Measurements from ENCODE around the gene PLXNA4. TPM values are rescaled to one million over a fixed set of nuclear protein-coding genes. Genes with fewer than 3 reads are reported as not detected.
A peak's percentile ranks its signal among the peaks of the same experiment; 100 is the strongest.

PLXNA4 gene
- total RNA-seq, 1 experiment from 2014 or later = 0.81 TPM

GRCh38 chr7:132206594-132206993, 369.7 kb downstream of the PLXNA4 start:
- peaks cover 4% of the 10 kb centered on the region; the same call in 1 of the 2 replicates for H3K27me3 Mint-ChIP-seq (ENCODE audit: low read depth)
- peak; percentile 39 for ATAC-seq
- TF ChIP-seq ZNF532 (CRISPR knock-in tag; IDR thresholded peaks at IDR 0.05; ENCODE audit: borderline replicate concordance) = no peak
- TF ChIP-seq E2F5 (CRISPR knock-in tag; IDR thresholded peaks at IDR 0.05) = no peak
- no peak for TF ChIP-seq TCF7 (CRISPR knock-in tag; IDR thresholded peaks at IDR 0.05; ENCODE audit: low read depth)
- TF ChIP-seq SOX15 (CRISPR knock-in tag; IDR thresholded peaks at IDR 0.05) = no peak
- H3K9me3 Mint-ChIP-seq = no peaks in the 10 kb centered on the region
- no peak overlapping the region for H3K4me3 Mint-ChIP-seq
- peaks cover 32% of the 10 kb centered on the region for H3K4me1 Mint-ChIP-seq
- H3K27ac Mint-ChIP-seq = no peak overlapping the region
- ChIA-PET CTCF (interaction anchor here (0.6 to 1.0 kb wide), 2 partner anchors 18 to 648 kb away, joined by 3 to 4 read pairs; no protein-coding TSS in a partner anchor), POLR2A (no interaction called here)
- DNase-seq (ENCODE audit: low spot score) = no peak
- H3K36me3 Mint-ChIP-seq = no peaks in the 10 kb centered on the region

DNA sequence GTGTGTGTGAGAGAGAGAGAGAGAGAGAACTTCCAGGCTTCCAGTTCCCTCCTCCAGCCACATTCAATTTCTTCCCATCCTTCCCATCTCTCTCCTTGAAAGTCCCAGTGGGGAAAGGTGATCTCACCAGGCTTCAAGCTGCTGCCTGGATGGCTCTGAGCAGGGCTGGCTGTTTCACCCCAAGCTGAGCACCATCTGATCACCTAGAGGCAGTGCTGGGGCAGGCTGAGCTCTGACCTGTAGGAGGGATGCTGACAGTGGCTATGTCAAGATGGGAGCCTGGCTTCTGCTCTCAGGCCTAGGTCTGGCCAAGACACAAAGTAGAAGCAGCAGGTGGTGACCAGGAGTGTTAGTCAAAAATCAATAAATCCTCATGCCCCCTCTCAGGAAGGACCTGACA, 370.8 kb downstream of the PLXNA4 start:
- DNase-seq (ENCODE audit: low spot score) (no peak), ATAC-seq (no peak)
- ChIA-PET POLR2A (no interaction called here), CTCF (no interaction called here)
- Mint-ChIP-seq H3K27me3 (ENCODE audit: low read depth) (peaks cover 4% of the 10 kb centered on the region; the same call in 1 of the 2 replicates), H3K4me1 (peaks cover 32% of the 10 kb centered on the region), H3K4me3 (no peak overlapping the region), H3K27ac (no peak overlapping the region), H3K9me3 (no peaks in the 10 kb centered on the region), H3K36me3 (no peaks in the 10 kb centered on the region)
- TF ChIP-seq IRF2 (CRISPR knock-in tag; IDR thresholded peaks at IDR 0.05; ENCODE audit: borderline replicate concordance, low read depth) = no peak
- TF ChIP-seq NR2C2 (CRISPR knock-in tag; IDR thresholded peaks at IDR 0.05) = no peak
- TF ChIP-seq ZNF532 (CRISPR knock-in tag; IDR thresholded peaks at IDR 0.05; ENCODE audit: borderline replicate concordance) = no peak
- TF ChIP-seq JUN (CRISPR knock-in tag; IDR thresholded peaks at IDR 0.05) = no peak
- no peak for TF ChIP-seq FOXK1 (CRISPR knock-in tag; IDR thresholded peaks at IDR 0.05)
- no peak for TF ChIP-seq EMX1 (CRISPR knock-in tag; IDR thresholded peaks at IDR 0.05)
- TF ChIP-seq ZBTB43 (CRISPR knock-in tag; IDR thresholded peaks at IDR 0.05) = no peak
- no peak for TF ChIP-seq ZNF671 (CRISPR knock-in tag; IDR thresholded peaks at IDR 0.05)
- TF ChIP-seq, protein P1, sequence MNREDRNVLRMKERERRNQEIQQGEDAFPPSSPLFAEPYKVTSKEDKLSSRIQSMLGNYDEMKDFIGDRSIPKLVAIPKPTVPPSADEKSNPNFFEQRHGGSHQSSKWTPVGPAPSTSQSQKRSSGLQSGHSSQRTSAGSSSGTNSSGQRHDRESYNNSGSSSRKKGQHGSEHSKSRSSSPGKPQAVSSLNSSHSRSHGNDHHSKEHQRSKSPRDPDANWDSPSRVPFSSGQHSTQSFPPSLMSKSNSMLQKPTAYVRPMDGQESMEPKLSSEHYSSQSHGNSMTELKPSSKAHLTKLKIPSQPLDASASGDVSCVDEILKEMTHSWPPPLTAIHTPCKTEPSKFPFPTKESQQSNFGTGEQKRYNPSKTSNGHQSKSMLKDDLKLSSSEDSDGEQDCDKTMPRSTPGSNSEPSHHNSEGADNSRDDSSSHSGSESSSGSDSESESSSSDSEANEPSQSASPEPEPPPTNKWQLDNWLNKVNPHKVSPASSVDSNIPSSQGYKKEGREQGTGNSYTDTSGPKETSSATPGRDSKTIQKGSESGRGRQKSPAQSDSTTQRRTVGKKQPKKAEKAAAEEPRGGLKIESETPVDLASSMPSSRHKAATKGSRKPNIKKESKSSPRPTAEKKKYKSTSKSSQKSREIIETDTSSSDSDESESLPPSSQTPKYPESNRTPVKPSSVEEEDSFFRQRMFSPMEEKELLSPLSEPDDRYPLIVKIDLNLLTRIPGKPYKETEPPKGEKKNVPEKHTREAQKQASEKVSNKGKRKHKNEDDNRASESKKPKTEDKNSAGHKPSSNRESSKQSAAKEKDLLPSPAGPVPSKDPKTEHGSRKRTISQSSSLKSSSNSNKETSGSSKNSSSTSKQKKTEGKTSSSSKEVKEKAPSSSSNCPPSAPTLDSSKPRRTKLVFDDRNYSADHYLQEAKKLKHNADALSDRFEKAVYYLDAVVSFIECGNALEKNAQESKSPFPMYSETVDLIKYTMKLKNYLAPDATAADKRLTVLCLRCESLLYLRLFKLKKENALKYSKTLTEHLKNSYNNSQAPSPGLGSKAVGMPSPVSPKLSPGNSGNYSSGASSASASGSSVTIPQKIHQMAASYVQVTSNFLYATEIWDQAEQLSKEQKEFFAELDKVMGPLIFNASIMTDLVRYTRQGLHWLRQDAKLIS (CRISPR knock-in tag; IDR thresholded peaks at IDR 0.05; ENCODE audit: borderline replicate concordance) = no peak
- no peak for TF ChIP-seq RORB (CRISPR knock-in tag; IDR thresholded peaks at IDR 0.05)
- TF ChIP-seq KAT7 (CRISPR knock-in tag; IDR thresholded peaks at IDR 0.05; ENCODE audit: borderline replicate concordance) = no peak
- no peak for TF ChIP-seq MAX (CRISPR knock-in tag; IDR thresholded peaks at IDR 0.05)
- TF ChIP-seq, protein P2, sequence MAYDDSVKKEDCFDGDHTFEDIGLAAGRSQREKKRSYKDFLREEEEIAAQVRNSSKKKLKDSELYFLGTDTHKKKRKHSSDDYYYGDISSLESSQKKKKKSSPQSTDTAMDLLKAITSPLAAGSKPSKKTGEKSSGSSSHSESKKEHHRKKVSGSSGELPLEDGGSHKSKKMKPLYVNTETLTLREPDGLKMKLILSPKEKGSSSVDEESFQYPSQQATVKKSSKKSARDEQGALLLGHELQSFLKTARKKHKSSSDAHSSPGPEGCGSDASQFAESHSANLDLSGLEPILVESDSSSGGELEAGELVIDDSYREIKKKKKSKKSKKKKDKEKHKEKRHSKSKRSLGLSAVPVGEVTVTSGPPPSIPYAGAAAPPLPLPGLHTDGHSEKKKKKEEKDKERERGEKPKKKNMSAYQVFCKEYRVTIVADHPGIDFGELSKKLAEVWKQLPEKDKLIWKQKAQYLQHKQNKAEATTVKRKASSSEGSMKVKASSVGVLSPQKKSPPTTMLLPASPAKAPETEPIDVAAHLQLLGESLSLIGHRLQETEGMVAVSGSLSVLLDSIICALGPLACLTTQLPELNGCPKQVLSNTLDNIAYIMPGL (CRISPR knock-in tag; IDR thresholded peaks at IDR 0.05) = no peak
- no peak for TF ChIP-seq SMAD4 (CRISPR knock-in tag; IDR thresholded peaks at IDR 0.05)

Data from WTC11 (cell line).